GM10248 (cell line): ENCODE data around the gene ZC3HAV1L.

Experiments
- CTCF ChIA-PET: fragments of 300-600 bp; sonication (Branson Sonifier 250); formaldehyde crosslinking; extraction: SDS; loops from one replicate; lab custom pipeline; 2021; ENCODE audit warnings: antibody characterized with exemption; lab: Yijun Ruan, JAX
- POLR2A ChIA-PET: fragments of 350-650 bp; sonication (Branson Sonifier 250); formaldehyde crosslinking; extraction: SDS; loops from one replicate; lab custom pipeline; 2020; ENCODE audit warnings: antibody characterized with exemption; lab: Yijun Ruan, JAX
- DNase-seq: peaks from one replicate; pipeline ENCODE4 v3.0.0; 2012; ENCODE audit errors: extremely low spot score
- TF ChIP-seq, protein P1 (sequence below): IDR thresholded peaks from 2 replicates; pipeline ENCODE4 v1.5.1; 2012; ENCODE audit warnings: mild to moderate bottlenecking, low read depth; ENCODE audit errors: extremely low read depth, missing control alignments, control extremely low read depth

The ZC3HAV1L gene

DNA sequence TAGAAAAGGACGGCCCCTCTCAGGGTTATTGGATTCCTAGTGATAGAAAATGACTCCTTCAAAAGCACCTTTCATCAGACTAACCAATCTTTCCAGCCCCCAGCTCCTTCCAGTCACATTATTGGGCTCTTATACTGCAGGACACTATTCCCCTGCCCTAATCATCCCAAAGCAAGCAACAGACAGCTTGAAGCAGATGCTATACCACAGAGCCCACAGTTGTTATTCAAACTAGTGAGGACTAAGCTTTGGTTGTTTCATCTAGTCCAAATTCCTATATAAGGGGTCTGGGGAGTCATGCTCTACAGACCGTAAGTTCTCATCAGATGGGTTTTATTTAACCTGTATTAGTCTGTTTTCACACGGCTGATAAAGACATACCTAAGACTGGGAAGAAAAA is 24.5 kb downstream of the ZC3HAV1L start:
- TF ChIP-seq, protein P1, sequence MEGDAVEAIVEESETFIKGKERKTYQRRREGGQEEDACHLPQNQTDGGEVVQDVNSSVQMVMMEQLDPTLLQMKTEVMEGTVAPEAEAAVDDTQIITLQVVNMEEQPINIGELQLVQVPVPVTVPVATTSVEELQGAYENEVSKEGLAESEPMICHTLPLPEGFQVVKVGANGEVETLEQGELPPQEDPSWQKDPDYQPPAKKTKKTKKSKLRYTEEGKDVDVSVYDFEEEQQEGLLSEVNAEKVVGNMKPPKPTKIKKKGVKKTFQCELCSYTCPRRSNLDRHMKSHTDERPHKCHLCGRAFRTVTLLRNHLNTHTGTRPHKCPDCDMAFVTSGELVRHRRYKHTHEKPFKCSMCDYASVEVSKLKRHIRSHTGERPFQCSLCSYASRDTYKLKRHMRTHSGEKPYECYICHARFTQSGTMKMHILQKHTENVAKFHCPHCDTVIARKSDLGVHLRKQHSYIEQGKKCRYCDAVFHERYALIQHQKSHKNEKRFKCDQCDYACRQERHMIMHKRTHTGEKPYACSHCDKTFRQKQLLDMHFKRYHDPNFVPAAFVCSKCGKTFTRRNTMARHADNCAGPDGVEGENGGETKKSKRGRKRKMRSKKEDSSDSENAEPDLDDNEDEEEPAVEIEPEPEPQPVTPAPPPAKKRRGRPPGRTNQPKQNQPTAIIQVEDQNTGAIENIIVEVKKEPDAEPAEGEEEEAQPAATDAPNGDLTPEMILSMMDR, result no peak

DNA sequence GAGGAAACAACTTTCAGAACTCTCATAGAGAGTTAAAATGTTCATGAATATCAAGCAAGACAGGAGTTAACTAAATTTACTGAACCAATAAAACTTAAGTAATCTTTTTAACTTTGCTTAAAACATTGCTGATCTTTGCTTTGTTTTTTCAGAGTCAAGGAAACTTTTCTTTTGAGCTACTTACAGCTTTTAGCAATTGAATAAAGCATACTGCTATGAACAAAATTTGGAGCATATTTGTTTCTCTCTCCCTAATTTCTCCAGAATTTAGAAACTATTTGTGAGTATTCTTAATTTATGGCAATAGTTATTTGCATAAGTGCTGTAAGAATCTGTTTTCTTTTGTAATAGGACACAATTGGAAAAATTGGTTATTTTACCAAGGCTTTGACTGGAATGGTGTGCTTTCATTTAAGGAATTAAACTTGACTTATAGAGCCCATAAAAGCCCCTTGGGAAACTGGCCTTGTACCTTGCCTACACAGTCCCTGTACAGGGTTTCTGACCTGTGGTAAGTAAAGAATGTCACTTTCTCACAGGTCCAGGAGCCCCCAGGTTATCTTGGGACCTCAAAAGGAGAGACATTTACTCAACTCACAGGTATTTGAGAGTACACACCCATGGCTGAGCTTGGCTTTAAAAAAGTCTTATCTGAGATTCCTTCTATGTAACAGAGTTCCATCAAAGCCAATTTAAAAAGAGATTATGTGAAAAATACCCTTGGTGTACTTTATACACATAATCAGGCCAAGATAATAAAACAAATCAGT is 31.3 kb downstream of the ZC3HAV1L start:
- DNase-seq, result no peak
- ChIA-PET POLR2A (no interaction called here), CTCF (no interaction called here)
- TF ChIP-seq, protein P1, result no peak

More for the DNA sequence above, 24.5 kb downstream of the ZC3HAV1L start:
- no peak for DNase-seq
- ChIA-PET CTCF (interaction anchor here (1.4 kb wide), 1 partner anchor 125 kb away, joined by 3 read pairs; no protein-coding TSS in a partner anchor), POLR2A (no interaction called here)

DNA sequence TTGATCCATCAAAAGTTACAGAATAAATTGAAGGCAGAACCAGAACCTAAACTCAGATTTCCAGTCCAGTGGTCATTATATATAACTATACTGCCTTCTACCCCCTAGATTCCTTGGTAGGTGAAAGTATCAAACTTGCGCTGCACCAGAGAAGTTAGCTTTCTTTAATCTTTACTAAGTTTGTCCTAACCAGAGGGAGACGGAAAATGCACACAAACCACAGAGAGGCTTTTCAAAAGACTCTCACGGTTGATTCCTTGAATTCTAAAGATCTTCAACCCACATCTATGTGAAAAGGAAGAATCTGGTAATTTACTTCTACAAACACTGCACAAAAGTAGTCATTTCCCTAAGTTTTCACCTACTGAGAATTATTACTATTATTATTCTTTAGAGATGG is 36.4 kb downstream of the ZC3HAV1L start:
- DNase-seq, result no peak
- ChIA-PET POLR2A (no interaction called here), CTCF (interaction anchor here (1.3 kb wide), 1 partner anchor 14 kb away, joined by 5 read pairs; no protein-coding TSS in a partner anchor)
- TF ChIP-seq, protein P1, result no peak

DNA sequence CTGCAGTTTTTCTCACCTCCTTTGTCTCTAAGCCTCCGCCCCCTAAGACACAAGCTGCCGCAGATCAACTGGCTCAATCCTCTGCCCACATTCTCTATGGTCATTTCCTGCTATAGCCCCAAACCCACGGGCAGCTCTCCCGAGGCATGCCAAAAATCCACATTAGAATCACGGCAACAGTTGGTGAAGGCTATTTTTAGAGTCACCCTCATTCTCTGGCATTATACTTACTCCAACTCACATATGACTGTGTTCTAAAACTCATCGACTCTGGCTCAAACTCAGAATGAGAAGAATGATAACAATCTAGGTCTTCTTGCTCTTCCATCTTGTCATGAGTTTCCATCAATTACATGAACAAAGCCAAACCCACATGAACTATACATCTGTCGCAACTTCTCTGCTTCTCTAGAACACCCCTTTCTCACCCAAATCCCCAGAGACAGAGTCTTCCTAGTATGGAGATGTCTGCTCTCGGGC is 43.8 kb downstream of the ZC3HAV1L start:
- ChIA-PET CTCF (no interaction called here), POLR2A (no interaction called here)
- DNase-seq, result no peak
- TF ChIP-seq, protein P1, result no peak

DNA sequence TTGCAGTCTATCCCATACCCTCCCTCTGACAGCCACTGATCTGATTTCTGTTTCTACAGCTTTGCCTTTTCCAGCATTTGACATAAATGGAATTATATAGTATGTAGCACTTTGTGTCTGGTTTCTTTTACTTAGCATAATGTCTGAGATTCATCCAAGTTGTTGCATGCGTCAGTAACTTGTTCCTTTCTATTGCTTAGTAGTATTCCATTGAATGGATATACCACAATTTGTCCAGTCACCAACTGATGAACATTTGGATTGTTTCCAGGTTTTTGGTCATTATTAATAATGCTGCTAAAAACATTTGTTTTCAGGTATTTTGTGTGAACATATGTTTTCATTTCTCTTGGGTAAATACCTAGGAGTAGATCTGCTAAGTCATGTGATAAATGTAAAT is 48.2 kb downstream of the ZC3HAV1L start:
- DNase-seq, result no peak
- CTCF ChIA-PET, result interaction anchor here (1.0 kb wide), 1 partner anchor 102 kb away, joined by 4 read pairs; no protein-coding TSS in a partner anchor
- POLR2A ChIA-PET, result no interaction called here
- TF ChIP-seq, protein P1, result no peak

DNA sequence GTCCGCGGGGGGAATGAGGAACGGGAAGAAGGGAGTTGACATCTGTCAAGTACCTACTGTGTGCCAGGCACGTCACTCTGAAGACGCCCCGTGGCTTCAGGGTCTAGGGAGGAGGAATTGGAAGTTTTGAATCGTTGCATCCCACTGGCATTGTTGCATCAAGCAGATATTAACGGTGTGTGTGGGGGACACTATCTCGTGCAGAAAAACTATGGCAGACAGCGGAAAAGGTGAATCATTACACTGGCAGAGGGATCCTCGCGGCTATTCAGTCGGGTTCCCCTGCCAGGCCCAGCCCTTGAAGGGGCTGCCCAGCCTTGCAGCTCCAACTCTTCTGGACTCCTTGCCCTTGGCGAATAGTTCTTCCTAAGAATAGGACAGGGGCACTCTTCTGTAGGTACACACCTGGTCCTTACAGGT is 53.6 kb downstream of the ZC3HAV1L start:
- ChIA-PET POLR2A (no interaction called here), CTCF (interaction anchor here (0.7 to 1.1 kb wide), 3 partner anchors 52 to 95 kb away, joined by 3 to 4 read pairs (median 4); no protein-coding TSS in a partner anchor)
- TF ChIP-seq, protein P1, result no peak
- DNase-seq, result no peak
